Bronchial epithelial cell (primary cell): Measurements from ENCODE around the gene EPS8L3. TPM values are rescaled to one million over a fixed set of nuclear protein-coding genes. Genes with fewer than 3 reads are reported as not detected.
A peak's percentile ranks its signal among the peaks of the same experiment; 100 is the strongest.

ENCODE experiments used
- DNase-seq: peaks from one replicate; pipeline ENCODE4 v3.0.0-alpha.2; 2010; ENCODE audit warnings: low read depth
- FAIRE-seq: peaks from 2 replicates; lab custom pipeline; 2011; peaks lifted over from hg19 to GRCh38; lab: Jason Lieb, UNC
- H3K27me3 ChIP-seq: 2 replicates; pipeline ENCODE4 v1.5.1; 2011; ENCODE audit warnings: low read length; ENCODE audit not compliant: control insufficient read depth, insufficient read depth
- H3K36me3 ChIP-seq: 2 replicates; pipeline ENCODE4 v1.5.1; 2011; ENCODE audit warnings: low read length; ENCODE audit not compliant: control insufficient read depth, insufficient read depth
- H3K4me3 ChIP-seq: 2 replicates; pipeline ENCODE4 v1.5.1; 2011; ENCODE audit warnings: mild to moderate bottlenecking, low read depth, low read length, control low read depth
- total RNA-seq: library from RNA; depleted of rRNA; stranded (reverse); fragments of >200 nt; gene quantifications from 2 replicates; pipeline ENCODE4 v1.2.1, GENCODE V29; 2014
- TF ChIP-seq, protein P1 (sequence below): IDR thresholded peaks from 2 replicates; pipeline ENCODE4 v1.5.1; 2011; ENCODE audit warnings: mild to moderate bottlenecking, moderate library complexity, low read length, control low read depth, inconsistent platforms; ENCODE audit not compliant: insufficient read depth, severe bottlenecking

EPS8L3 gene
- total RNA-seq, 1 donor from 2014 or later = not detected

DNA sequence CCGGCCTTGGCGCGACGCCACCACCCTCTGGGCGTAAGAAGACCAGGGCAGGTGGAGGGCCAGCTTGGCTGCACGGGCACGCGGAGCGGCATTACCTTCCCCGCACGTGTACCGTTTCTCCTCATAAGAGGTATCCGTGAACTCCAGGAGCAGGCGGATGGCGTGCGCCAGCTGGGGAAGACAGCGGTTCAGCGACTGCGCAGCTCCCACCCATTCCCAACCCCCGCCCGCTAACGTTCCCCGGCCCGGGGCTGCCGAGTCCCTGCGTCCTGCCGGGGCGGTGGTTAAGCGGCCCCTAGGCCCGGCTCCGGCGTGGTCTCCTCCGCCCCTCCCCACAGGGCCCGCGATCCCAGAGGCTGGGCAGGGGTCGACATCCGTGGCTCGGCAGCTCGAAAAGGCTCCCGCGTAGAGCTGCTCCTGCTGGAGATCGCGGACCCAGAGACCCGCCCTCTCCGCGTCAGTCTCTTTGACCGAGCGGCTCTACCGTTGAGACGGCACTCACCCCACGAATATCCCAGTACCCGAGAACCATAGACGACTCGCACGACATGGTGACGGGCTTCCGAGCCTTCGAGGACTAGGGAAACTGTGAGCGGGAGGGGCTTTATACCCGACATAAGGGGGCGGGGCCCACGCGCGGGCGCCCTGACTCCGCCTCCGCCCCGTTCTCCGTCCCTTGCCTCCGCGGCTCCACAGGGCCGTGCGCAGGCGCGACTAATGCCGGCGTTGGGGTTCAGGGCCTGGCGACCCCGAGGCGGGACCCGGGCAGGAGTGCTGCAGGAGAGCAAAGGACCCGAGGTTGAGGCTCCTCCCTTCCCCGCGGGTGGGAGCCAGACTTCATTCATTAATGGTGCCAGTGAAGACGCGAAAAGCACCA lies 23.7 kb downstream of the EPS8L3 start:
- H3K27me3 ChIP-seq = peaks cover 2% of the 10 kb centered on the region
- FAIRE-seq (no peak), DNase-seq (peak; percentile 38)
- TF ChIP-seq, protein P1, sequence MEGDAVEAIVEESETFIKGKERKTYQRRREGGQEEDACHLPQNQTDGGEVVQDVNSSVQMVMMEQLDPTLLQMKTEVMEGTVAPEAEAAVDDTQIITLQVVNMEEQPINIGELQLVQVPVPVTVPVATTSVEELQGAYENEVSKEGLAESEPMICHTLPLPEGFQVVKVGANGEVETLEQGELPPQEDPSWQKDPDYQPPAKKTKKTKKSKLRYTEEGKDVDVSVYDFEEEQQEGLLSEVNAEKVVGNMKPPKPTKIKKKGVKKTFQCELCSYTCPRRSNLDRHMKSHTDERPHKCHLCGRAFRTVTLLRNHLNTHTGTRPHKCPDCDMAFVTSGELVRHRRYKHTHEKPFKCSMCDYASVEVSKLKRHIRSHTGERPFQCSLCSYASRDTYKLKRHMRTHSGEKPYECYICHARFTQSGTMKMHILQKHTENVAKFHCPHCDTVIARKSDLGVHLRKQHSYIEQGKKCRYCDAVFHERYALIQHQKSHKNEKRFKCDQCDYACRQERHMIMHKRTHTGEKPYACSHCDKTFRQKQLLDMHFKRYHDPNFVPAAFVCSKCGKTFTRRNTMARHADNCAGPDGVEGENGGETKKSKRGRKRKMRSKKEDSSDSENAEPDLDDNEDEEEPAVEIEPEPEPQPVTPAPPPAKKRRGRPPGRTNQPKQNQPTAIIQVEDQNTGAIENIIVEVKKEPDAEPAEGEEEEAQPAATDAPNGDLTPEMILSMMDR = no peak
- peak overlapping the region; percentile 52 for H3K4me3 ChIP-seq
- no peaks in the 10 kb centered on the region for H3K36me3 ChIP-seq

DNA sequence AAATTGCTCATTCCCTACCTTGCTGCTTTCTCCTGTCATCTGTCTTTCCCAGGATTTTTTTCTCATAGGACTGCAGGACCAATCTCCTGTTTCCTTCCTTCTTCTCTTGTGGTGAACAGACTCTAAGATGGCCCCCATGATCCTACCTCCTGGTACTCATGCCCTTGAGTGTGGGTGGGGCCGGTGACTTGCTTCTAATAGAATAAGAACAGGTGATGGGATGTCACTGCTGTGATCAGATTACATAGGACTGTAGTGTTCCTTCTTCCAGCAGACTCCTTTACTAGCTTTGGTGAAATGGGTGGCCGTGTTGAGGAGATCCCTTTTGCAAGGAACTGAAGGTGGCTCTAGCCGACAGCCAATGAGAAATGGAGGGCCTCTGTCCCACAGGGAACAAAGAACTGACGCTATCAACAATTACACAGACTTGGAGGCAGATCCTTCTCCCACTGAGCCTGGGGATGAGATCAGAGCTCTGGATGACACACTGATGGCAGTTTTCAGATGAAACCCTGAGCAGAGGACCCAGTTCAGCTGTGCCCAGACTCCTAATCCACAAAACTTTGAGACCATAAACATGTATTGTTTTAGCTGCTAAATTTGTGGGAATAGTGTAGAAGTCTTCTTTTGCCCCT lies 30.4 kb downstream of the EPS8L3 start:
- H3K27me3 ChIP-seq = no peaks in the 10 kb centered on the region
- FAIRE-seq = no peak

DNA sequence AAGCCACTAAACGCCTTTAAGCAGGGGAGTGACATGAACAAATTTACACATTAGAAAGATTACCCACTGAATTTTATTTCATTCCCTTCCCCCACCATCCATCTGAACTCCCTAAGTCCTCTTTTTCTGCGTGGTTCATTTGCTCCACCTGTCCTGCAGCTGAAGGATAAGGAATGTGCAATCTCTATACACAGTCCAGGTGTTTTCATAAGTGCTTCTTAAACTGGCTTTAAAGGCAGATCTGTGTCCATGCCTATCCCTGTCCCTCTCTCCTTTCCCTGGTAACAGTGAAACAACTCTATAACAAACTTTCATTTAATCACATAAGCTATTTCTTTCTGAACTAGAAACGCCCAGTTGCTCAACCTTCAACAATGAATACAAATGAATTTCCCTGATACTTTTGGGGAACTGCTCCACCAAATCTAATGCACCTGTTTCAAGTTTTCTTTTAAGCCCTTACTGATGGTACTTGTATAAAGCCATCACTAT lies 31.3 kb downstream of the EPS8L3 start:
- H3K4me3 ChIP-seq = no peak overlapping the region
- FAIRE-seq = no peak

More for the DNA sequence above, 30.4 kb downstream of the EPS8L3 start:
- DNase-seq = no peak
- no peaks in the 10 kb centered on the region for H3K36me3 ChIP-seq
- no peak overlapping the region for H3K4me3 ChIP-seq
- TF ChIP-seq, protein P1 = no peak

DNA sequence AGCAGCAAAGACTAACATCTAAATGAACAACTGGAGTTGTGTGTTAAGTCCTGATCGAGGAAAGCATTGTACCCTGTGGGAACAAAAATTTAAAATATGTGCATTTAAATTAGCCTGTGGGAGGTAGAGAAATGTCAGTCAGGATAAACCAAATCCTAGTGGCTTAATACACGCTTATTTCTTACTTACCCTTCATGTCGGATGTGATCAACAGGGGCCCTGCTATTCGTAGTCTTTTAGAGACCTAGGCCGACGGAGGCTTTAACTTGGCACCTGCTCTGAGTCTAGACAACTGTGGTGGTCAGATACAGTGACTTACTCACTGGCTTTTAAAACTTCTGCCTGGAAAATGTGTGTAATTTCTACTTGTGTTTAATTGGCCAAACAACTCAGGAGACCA lies 33.1 kb downstream of the EPS8L3 start:
- no peak for DNase-seq
- H3K27me3 ChIP-seq = no peaks in the 10 kb centered on the region

More for the DNA sequence above, 31.3 kb downstream of the EPS8L3 start:
- Histone ChIP-seq H3K27me3 (no peaks in the 10 kb centered on the region), H3K36me3 (no peaks in the 10 kb centered on the region)
- DNase-seq = no peak
- TF ChIP-seq, protein P1 = no peak

DNA sequence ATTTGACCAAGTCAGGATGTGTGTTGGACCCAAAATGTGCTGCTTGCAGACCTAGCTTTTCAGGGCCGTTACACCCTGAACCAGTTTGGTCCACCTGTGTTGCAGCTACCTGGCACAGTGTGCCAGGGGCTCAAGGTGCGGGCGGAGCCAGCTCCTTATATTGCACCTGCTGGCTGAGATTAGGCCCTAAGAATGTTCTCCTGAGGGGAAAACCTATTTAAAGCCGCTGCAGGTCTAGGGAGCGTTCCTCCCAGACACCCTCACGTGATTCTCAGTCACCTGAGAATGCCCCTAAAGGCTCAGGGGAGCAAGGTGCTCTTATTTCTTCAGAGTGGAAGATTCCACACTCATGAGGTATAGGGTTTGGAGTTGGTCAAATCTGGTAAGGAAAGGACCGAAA lies 34.9 kb downstream of the EPS8L3 start:
- no peak overlapping the region for H3K4me3 ChIP-seq
- H3K27me3 ChIP-seq = no peaks in the 10 kb centered on the region
- DNase-seq = no peak
- no peak for FAIRE-seq
- TF ChIP-seq, protein P1 = no peak
- H3K36me3 ChIP-seq = no peaks in the 10 kb centered on the region

More for the DNA sequence above, 33.1 kb downstream of the EPS8L3 start:
- TF ChIP-seq, protein P1 = no peak
- no peaks in the 10 kb centered on the region for H3K36me3 ChIP-seq
- no peak overlapping the region for H3K4me3 ChIP-seq
- FAIRE-seq = no peak
